CD4-positive, CD25-positive, alpha-beta regulatory T cell (primary cell): Measurements from ENCODE around the gene OOSP1. TPM values are rescaled to one million over a fixed set of nuclear protein-coding genes. Genes with fewer than 3 reads are reported as not detected.
"Not testable (repeated sequence)": the region's sequence is repeated elsewhere in the genome, so short reads cannot be mapped to it uniquely, and the experiment has no call there.

ENCODE experiments used
- ATAC-seq, 2 donors: fragments of 150-1000 bp; cut with Tn5 transposase; one replicate each; pipeline ENCODE4 v1.10.0; 2021; ENCODE audit warnings: low read depth in 2 of 2, moderate number of reproducible peaks in 2 of 2, moderate library complexity in 1 of 2
- DNase-seq, 3 donors: peaks; one replicate each; pipeline versions ENCODE4 v3.0.0 to v3.0.0-alpha.2; 2012 to 2022; ENCODE audit warnings: mixed read lengths in 1 of 3
- H3K27ac ChIP-seq: one replicate; pipeline ENCODE4 v1.7.0; 2013; ENCODE audit warnings: mild to moderate bottlenecking, low read length; ENCODE audit not compliant: insufficient read depth, poor library complexity, severe bottlenecking
- H3K27me3 ChIP-seq: one replicate; pipeline ENCODE4 v1.7.0; 2013; ENCODE audit warnings: low read length; ENCODE audit not compliant: control insufficient read depth, insufficient read depth
- H3K36me3 ChIP-seq: one replicate; pipeline ENCODE4 v1.7.0; 2013; ENCODE audit warnings: mild to moderate bottlenecking, low read length, moderate library complexity; ENCODE audit not compliant: control insufficient read depth, insufficient read depth
- H3K4me1 ChIP-seq: 2 replicates; pipeline ENCODE4 v1.7.0; 2013; ENCODE audit warnings: mild to moderate bottlenecking, low read length; ENCODE audit not compliant: insufficient read depth, control insufficient read depth, poor library complexity, severe bottlenecking
- H3K4me3 ChIP-seq: one replicate; pipeline ENCODE4 v1.7.0; 2013; ENCODE audit warnings: low read depth, mild to moderate bottlenecking, low read length, moderate library complexity
- H3K9me3 ChIP-seq, 2 experiments: 1 replicate in 1 of 2; 2 replicates in 1 of 2; pipeline ENCODE4 v1.7.0; 2013; ENCODE audit warnings: low read length in 2 of 2, mild to moderate bottlenecking in 1 of 2, moderate library complexity in 1 of 2; ENCODE audit not compliant: control insufficient read depth in 2 of 2
- H3K27ac Mint-ChIP-seq, 3 donors: one replicate each; pipeline ENCODE4 v1.8.0; 2020 to 2022; ENCODE audit warnings: mild to moderate bottlenecking in 3 of 3, mixed read lengths in 3 of 3, moderate library complexity in 2 of 3
- H3K27me3 Mint-ChIP-seq: one replicate; pipeline ENCODE4 v1.8.0; 2022; ENCODE audit warnings: mild to moderate bottlenecking, mixed read lengths
- H3K36me3 Mint-ChIP-seq: one replicate; pipeline ENCODE4 v1.8.0; 2020; ENCODE audit warnings: mixed read lengths
- H3K4me1 Mint-ChIP-seq, 4 donors: one replicate each; pipeline ENCODE4 v1.8.0; 2020 to 2022; ENCODE audit warnings: mixed read lengths in 4 of 4, mild to moderate bottlenecking in 1 of 4
- H3K4me3 Mint-ChIP-seq, 4 donors: one replicate each; pipeline ENCODE4 v1.8.0; 2020 to 2022; ENCODE audit warnings: mild to moderate bottlenecking in 4 of 4, mixed read lengths in 4 of 4, moderate library complexity in 3 of 4
- H3K9me3 Mint-ChIP-seq, 7 donors: one replicate each; pipeline ENCODE4 v1.8.0; 2020 to 2022; ENCODE audit warnings: mixed read lengths in 7 of 7, mild to moderate bottlenecking in 3 of 7, moderate library complexity in 2 of 7
- polyA plus RNA-seq, 4 donors: library from polyadenylated mRNA; unstranded; fragments of 300-500 nt; fragmentation: Illumina TruSeq; gene quantifications; one replicate each; pipeline ENCODE4 v1.2.3, GENCODE V29; 2021
- total RNA-seq: library from RNA; stranded (reverse); gene quantifications from one replicate; pipeline ENCODE4 v1.2.3, GENCODE V29; 2022

The OOSP1 gene
- total and polyA plus RNA-seq, 5 donors from 2014 or later: not detected

DNA sequence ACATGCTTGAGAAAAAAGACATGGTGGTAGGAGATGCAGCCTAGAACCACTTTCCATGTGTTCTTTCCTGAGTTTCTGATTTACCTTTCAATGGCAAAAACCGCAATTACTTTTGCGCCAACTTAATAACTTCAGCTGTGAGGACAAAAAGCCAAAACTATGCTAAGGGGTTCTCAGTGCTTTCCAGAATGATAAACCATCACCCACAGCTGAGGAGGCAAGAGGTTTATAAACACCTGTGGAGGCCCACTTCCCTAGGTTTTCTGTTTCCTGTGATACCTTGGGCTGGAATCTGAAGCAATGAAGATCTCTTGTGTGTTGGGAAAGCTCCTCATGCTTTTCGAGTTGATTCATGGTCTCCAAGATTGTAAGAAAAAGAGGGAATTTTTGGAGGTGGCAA lies 25.5 kb downstream of the OOSP1 start, which contains the start of gene OOSP4A:
Gene OOSP4A, plus strand, starts transcription at position 301 of the 400 bp plus-strand sequence. Its CDS starts 0 bp downstream, at position 301.
- Mint-ChIP-seq H3K4me1 (no peaks in the 10 kb centered on the region), H3K27ac (no peak within 1 kb of the TSS), H3K36me3 (no peaks in the 10 kb centered on the region), H3K9me3 (peaks cover 0 to 2% (median 0%) of the 10 kb centered on the region in 7 donors), H3K27me3 (no peaks in the 10 kb centered on the region), H3K4me3 (no peak within 1 kb of the TSS)
- Histone ChIP-seq H3K36me3 (no peaks in the 10 kb centered on the region), H3K9me3 (no peaks in the 10 kb centered on the region), H3K4me1 (no peaks in the 10 kb centered on the region), H3K4me3 (no peak within 1 kb of the TSS), H3K27me3 (no peaks in the 10 kb centered on the region), H3K27ac (no peak within 1 kb of the TSS)
- ATAC-seq (no peak), DNase-seq (no peak)

DNA sequence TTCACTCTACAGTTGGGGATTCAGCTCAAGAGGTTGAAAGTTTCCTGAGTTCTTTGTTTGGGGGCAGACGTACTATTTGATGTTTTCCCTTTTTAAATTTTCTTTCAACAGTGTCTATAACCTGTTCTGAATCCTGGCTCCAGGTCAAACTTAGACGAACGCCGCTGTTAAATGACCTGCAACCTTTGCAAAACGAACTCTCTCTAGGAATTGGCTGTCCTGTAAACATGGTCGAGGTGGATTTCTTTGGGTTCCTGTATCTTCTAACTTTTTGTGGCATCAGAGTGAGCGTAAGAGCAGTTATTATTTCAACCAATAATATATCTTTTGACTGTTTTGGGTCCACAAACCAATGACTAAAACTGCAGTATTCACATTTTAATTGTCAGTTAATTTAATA lies 27.2 kb downstream of the OOSP1 start:
- Mint-ChIP-seq H3K4me1 (no peaks in the 10 kb centered on the region), H3K27me3 (no peaks in the 10 kb centered on the region), H3K4me3 (no peak overlapping the region), H3K27ac (no peak overlapping the region), H3K9me3 (peaks cover 0 to 2% (median 0%) of the 10 kb centered on the region in 7 donors), H3K36me3 (no peaks in the 10 kb centered on the region)
- no peak overlapping the region for H3K27ac ChIP-seq
- no peak overlapping the region for H3K4me3 ChIP-seq
- DNase-seq (no peak), ATAC-seq (no peak)
- H3K36me3 ChIP-seq: no peaks in the 10 kb centered on the region
- H3K9me3 ChIP-seq: no peaks in the 10 kb centered on the region
- no peaks in the 10 kb centered on the region for H3K4me1 ChIP-seq
- no peaks in the 10 kb centered on the region for H3K27me3 ChIP-seq

DNA sequence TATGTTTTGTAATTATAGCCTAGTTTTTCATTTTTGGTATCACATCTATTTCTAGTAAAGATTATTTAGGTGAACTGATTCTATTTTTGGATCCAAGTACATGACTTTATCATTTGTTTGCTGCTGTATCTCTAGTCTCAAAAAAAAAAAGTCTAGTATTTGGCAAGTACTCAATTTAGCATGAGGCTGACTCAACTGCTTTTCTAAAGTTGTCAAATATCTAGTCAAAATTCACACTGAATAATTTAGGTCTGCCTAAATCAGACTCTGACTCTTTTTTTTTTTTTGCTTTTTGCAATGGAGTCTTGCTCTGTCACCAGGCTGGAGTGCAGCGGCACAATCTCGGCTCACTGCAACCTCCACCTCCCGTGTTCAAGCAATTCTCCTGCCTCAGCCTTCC lies 28.0 kb downstream of the OOSP1 start:
- Histone ChIP-seq H3K27me3 (no peaks in the 10 kb centered on the region), H3K9me3 (no peaks in the 10 kb centered on the region), H3K4me1 (no peaks in the 10 kb centered on the region), H3K27ac (no peak overlapping the region), H3K36me3 (no peaks in the 10 kb centered on the region), H3K4me3 (no peak overlapping the region)
- no peaks in the 10 kb centered on the region for H3K36me3 Mint-ChIP-seq
- no peak overlapping the region for H3K4me3 Mint-ChIP-seq
- H3K9me3 Mint-ChIP-seq: peaks cover 0 to 2% (median 0%) of the 10 kb centered on the region in 7 donors
- ATAC-seq: no peak
- no peak for DNase-seq
- H3K27ac Mint-ChIP-seq: no peak overlapping the region
- no peaks in the 10 kb centered on the region for H3K4me1 Mint-ChIP-seq
- no peaks in the 10 kb centered on the region for H3K27me3 Mint-ChIP-seq

DNA sequence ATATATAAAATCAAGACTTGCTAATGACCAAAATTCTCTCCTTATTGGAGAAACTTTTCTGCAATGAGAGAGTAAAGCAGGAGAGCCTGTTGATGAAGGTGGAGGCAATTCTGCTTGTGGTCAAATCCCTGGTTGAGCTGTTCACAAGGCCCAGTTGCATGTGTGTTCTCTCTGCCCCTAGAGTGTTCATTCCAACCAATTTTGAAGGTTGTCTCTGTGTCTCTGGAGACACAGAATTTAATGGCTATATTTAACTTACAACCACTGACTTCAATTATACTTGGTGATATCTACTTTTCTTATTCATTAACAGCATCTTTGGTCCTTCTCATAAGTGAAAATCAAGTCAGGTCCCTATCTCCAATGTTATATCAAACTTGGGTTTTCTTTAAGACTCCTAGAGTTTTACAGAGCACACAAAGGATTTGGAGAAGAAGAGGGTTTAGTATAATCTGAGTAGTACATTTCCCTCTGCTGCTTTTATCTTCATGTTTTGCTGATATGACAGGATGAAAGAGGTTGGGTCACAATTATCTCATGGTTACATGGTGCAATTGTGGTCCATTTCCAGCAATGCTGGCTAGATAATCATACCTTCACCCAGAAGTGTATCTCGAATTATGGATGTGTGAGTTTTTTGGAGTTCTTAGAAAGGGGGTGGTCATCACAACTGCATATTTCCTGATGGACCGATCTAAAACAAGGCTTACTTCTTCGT lies 29.6 kb downstream of the OOSP1 start:
- no peaks in the 10 kb centered on the region for H3K36me3 ChIP-seq
- Mint-ChIP-seq H3K9me3 (peaks cover 0 to 2% (median 0%) of the 10 kb centered on the region in 7 donors), H3K4me3 (no peak overlapping the region), H3K27ac (no peak overlapping the region), H3K27me3 (no peaks in the 10 kb centered on the region), H3K36me3 (no peaks in the 10 kb centered on the region), H3K4me1 (no peaks in the 10 kb centered on the region)
- no peaks in the 10 kb centered on the region for H3K27me3 ChIP-seq
- ATAC-seq: no peak
- no peak overlapping the region for H3K27ac ChIP-seq
- H3K9me3 ChIP-seq: no peaks in the 10 kb centered on the region
- H3K4me3 ChIP-seq: no peak overlapping the region
- no peak for DNase-seq
- H3K4me1 ChIP-seq: no peaks in the 10 kb centered on the region

DNA sequence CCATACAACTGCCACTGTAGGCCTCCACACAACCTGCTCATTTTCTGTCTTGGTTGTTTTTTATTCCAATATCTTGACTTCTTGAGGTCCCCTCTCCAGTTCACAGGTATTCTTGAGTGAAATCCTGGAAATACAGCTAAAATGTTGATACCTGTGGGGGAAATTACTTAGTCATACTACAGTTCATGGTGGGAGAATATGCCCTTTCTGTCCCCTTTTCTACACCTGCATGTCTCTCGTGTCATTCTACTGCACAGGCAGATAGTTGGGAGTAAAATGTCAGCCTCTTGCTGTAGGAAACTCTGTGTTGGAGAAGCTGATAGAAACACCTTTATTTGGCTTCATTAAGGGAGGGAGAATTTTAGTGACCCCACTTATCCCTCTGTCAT lies 30.2 kb downstream of the OOSP1 start:
- Mint-ChIP-seq H3K36me3 (no peaks in the 10 kb centered on the region), H3K4me3 (no peak overlapping the region), H3K27me3 (no peaks in the 10 kb centered on the region), H3K27ac (no peak overlapping the region), H3K9me3 (peaks cover 0 to 2% (median 0%) of the 10 kb centered on the region in 7 donors), H3K4me1 (no peaks in the 10 kb centered on the region)
- H3K4me3 ChIP-seq: no peak overlapping the region
- ATAC-seq (no peak), DNase-seq (no peak)
- no peaks in the 10 kb centered on the region for H3K36me3 ChIP-seq
- no peaks in the 10 kb centered on the region for H3K27me3 ChIP-seq
- H3K27ac ChIP-seq: no peak overlapping the region
- H3K4me1 ChIP-seq: no peaks in the 10 kb centered on the region
- no peaks in the 10 kb centered on the region for H3K9me3 ChIP-seq

DNA sequence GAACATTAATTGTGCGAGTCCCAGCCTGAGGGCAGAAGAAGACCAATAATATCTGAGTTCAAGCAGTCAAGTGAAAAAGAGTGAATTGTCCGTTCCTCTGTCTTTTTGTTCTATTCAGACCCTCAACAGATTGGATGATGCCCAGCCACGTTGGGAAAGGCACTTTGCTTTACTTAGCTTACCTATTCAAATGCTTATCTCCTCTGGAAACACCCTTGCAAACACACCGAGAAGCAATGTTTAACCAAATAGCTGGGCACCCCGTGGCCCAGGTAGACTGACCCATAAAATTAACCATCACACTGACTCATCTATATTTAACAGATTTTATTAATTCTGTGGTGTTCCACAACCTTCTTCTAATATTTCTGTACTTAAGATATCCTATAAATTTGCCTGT lies 34.9 kb downstream of the OOSP1 start:
- Mint-ChIP-seq H3K4me3 (no peak overlapping the region), H3K9me3 (no peaks in the 10 kb centered on the region), H3K4me1 (no peaks in the 10 kb centered on the region), H3K27me3 (peaks cover under 1% of the 10 kb centered on the region), H3K27ac (no peak overlapping the region), H3K36me3 (no peaks in the 10 kb centered on the region)
- Histone ChIP-seq H3K4me1 (no peaks in the 10 kb centered on the region), H3K27me3 (no peaks in the 10 kb centered on the region), H3K4me3 (no peak overlapping the region), H3K9me3 (no peaks in the 10 kb centered on the region), H3K36me3 (no peaks in the 10 kb centered on the region), H3K27ac (no peak overlapping the region)
- DNase-seq (no peak), ATAC-seq (no peak)

DNA sequence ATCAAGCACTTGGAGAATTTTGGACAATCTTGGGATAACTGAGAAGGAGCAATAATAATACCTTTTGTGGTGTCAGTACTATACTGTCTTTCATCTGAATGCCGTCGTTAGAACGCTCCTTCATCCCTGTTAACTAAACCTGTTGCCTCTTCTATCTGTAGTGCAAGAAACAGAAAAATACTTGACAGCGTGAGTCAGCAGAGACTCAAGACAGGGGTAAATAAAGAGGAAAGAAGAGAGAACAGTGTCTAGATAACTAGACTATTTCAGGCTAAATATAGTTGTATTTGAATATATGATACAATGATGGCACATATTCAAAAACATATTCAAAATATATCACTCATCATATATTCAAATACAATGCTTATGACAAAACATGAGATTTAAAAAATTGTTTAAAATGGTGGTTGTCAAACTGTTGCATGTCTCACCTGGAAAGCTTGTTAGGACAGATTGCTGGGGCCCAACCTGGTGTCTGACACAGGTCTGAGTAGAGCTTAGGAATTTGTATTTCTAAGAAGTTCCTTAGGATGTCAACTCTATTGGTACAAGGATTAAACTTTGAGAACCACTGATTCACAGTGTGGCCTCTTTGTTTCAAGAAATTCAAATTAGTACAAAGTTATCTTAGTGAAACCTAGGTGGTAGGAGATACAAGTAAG lies 43.0 kb downstream of the OOSP1 start:
- H3K9me3 ChIP-seq: no peaks in the 10 kb centered on the region
- peaks cover 2% of the 10 kb centered on the region for H3K27me3 ChIP-seq
- no peak overlapping the region for H3K4me3 ChIP-seq
- no peaks in the 10 kb centered on the region for H3K4me1 ChIP-seq
- Mint-ChIP-seq H3K27ac (no peak overlapping the region), H3K27me3 (peaks cover 11% of the 10 kb centered on the region), H3K36me3 (no peaks in the 10 kb centered on the region), H3K4me1 (no peaks in the 10 kb centered on the region), H3K9me3 (peaks cover 0 to 1% (median 0%) of the 10 kb centered on the region in 7 donors), H3K4me3 (no peak overlapping the region)
- ATAC-seq (no peak), DNase-seq (no peak)
- no peak overlapping the region for H3K27ac ChIP-seq
- H3K36me3 ChIP-seq: no peaks in the 10 kb centered on the region

DNA sequence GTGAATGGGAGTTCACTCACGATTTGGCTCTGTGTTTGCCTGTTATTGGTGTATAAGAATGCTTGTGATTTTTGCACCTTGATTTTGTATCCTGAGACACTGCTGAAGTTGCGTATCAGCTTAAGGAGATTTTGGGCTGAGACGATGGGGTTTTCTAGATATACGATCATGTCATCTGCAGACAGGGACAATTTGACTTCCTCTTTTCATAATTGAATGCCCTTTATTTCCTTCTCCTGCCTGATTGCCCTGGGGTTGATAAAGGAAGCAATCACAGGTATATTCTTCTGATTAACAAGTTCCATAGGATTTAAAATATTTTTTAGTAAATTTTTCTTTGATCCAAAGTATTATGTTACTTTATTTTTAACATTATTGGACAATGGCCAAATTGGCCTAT lies 43.8 kb downstream of the OOSP1 start:
- not testable (repeated sequence) for H3K27me3 ChIP-seq, H3K36me3 Mint-ChIP-seq, H3K9me3 ChIP-seq, H3K4me3 Mint-ChIP-seq, DNase-seq, H3K9me3 Mint-ChIP-seq, ATAC-seq, H3K4me1 ChIP-seq, H3K27ac ChIP-seq, H3K36me3 ChIP-seq, H3K4me3 ChIP-seq, H3K4me1 Mint-ChIP-seq, H3K27ac Mint-ChIP-seq
- H3K27me3 Mint-ChIP-seq: peaks cover 11% of the 10 kb centered on the region
